HS-27A (cell line): ENCODE results near the gene KLHL15.
"Not testable (repeated sequence)": the region's sequence is repeated elsewhere in the genome, so short reads cannot be mapped to it uniquely, and the experiment has no call there.

Experiments
- DNase-seq: peaks from one replicate; pipeline ENCODE4 v3.0.0-alpha.2; 2012; ENCODE audit warnings: low read depth, missing footprints

The KLHL15 gene, protein sequence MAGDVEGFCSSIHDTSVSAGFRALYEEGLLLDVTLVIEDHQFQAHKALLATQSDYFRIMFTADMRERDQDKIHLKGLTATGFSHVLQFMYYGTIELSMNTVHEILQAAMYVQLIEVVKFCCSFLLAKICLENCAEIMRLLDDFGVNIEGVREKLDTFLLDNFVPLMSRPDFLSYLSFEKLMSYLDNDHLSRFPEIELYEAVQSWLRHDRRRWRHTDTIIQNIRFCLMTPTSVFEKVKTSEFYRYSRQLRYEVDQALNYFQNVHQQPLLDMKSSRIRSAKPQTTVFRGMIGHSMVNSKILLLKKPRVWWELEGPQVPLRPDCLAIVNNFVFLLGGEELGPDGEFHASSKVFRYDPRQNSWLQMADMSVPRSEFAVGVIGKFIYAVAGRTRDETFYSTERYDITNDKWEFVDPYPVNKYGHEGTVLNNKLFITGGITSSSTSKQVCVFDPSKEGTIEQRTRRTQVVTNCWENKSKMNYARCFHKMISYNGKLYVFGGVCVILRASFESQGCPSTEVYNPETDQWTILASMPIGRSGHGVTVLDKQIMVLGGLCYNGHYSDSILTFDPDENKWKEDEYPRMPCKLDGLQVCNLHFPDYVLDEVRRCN

GRCh38 chrX:24027086-24027485, at the start of gene KLHL15:
Gene KLHL15, minus strand, starts transcription at chrX:24027186. Its CDS starts 20,493 bp downstream, at chrX:24006693.
- no peak for DNase-seq

- no peak for DNase-seq
Observed at GRCh38 chrX:24069877-24070276, 42.9 kb upstream of the KLHL15 start.

DNA sequence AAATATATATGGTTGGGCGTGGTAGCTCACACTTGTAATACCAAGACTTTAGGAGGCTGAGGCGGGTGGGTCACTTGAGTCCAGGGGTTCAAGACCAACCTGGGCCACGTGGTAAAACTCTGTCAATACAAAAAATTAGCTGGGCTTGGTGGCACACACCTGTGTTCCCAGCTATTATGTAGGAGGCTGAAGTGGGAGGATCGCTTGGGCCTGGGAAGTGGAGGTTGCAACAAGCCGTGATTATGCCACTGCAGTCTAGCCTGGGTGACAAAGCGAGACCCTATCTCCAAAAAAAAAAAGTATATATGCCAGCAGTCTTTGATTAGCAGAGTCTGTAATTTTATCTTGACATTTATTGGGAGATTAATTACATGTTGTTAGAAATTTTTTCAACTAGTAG, 36.5 kb upstream of the KLHL15 start:
- DNase-seq: no peak

DNA sequence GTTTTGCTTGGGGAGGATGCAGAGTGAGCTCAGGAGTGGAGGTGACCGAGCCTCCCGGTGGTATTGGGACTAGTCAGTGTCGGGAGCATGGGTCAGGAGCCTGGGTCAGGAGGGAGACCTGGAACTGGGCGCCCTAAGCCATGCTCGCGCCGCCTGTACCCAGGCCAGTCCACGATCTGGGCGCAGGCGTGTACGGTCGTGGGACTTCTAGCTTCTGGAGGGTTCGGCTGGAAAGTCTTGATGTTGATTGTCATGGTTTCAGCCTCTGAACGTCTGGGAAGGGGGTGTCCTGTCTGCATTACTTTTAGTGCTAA, 28.0 kb upstream of the KLHL15 start:
- no peak for DNase-seq

DNA sequence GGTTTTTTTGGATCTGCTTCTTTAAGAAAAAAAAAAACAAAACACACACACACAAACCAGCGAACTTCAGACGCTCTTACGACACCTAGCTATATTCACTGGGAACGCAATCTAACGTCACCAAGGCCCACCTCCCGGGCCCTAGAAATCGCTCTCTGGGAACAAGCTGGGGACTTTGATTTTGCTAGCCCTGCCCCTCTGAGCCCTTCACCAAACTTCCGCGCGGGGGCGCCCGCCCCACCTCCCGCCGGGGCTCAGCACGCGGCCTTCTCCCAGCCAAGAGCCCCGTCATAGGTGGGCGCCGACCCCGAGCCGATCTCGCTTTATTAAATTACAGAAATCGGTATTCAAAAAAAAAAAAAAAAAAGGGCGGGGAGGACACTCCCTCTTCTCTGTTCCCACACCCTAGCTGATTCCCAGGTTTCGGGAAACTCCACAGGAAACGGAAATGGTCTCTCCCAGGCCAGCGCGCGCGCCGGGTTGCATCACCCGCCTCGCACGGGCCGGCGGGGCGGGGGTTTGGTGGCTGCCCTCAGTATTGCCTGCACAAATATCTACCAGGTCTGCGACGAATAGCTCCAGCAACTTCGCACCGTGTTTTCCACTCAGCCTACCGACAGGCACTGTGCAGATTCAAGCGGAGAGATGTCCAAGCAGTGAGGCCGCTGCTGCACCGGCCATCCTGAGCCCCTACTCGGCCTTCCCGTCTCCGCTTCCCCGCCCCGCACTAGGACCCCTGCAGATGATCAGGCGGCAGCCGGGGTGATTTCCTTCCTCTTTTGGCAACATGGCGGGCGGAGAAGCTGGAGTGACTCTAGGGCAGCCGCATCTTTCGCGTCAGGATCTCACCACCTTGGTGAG, 27.4 kb upstream of the KLHL15 start, which contains the start of gene EIF2S3:
Gene EIF2S3 (plus strand): TSS at position 775 of the 861 bp plus-strand sequence. CDS start 13 bp downstream, at position 788.
- DNase-seq: peak; percentile 64

DNA sequence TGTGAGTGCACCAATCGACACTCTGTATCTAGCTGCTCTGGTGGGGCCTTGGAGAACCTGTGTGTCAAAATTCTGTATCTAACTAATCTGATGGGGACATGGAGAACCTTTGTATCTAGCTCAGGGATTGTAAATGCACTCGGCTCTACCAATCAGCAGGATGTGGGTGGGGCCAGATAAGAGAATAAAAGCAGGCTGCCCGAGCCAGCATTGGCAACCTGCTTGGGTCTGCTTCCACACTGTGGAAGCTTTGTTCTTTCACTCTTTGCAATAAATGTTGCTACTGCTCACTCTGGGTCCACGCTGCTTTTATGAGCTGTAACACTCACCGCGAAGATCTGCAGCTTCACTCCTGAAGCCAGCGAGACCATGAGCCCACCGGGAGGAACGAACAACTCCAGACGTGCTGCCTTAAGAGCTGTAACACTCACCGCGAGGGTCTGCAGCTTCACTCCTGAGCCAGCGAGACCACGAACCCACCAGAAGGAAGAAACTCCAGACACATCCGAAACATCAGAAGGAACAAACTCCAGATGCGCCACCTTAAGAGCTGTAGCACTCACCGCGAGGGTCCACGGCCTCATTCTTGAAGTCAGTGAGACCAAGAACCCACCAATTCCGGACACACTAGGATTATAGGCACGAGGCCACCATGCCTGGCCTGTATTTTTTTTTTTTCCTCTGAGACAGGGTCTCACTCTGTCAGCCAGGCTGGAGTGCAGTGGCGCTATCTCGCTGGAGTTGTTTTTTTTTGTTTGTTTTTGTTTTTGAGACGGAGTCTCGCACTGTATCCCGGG, 23.7 kb upstream of the KLHL15 start:
- DNase-seq: not testable (repeated sequence)

GRCh38 chrX:24049643-24050042, 22.7 kb upstream of the KLHL15 start:
- DNase-seq: not testable (repeated sequence)

DNA sequence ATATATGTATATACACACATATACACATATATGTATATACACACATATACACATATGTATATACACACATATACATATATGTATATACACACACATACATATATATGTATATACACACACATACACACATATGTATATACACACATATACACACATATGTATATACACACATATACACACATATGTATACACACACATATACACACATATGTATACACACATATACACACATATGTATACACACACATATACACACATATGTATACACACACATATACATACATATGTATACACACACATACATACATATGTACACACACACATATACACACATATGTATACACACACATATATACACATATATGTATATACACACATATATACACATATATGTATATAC, 19.1 kb upstream of the KLHL15 start:
- DNase-seq: not testable (repeated sequence)

DNA sequence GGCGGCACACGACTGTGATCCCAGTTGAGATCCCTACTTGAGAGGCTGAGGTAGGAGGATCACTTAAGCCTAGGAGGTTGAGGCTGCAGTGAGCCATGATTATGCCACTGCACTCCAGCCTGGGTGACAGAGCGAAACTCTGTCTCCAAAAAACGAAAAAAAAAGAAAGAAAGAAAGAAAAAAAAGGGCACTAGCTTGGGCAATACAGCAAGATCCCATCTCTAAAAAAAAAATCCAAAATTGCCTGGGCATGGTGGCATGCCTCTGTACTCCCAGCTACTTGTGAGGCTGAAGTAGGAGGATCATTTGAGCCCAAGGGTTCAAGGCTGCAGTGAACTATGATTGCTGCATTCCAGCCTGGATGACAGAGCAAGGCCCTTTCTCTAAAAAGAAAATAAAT, 10.7 kb upstream of the KLHL15 start:
- no peak for DNase-seq

GRCh38 chrX:24034485-24034884, 7.5 kb upstream of the KLHL15 start:
- DNase-seq: no peak

DNA sequence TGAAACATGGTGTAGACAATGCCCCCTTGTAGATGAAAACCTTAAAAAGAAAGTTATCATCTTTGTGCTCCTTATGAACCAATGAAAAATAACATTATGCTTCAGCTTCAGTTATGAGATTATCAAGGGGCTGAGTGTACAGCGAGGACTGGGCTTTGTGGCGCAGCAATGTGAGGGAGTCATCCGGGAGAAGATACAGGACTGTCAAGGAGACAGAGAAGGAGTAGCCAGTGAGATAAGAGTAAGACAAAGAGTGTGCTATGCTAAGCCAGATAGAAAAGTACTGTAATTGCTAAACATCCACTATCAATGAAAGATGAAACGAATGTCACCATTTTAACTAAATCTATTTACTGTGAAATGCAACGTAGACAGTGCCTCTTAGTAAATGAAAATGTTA, 3.6 kb upstream of the KLHL15 start:
- no peak for DNase-seq

GRCh38 chrX:24027985-24028384, 999 bp upstream of the KLHL15 start:
- DNase-seq: no peak

- DNase-seq: no peak
Observed at GRCh38 chrX:24026432-24026831, 554 bp downstream of the KLHL15 start.

- DNase-seq: no peak
Observed at GRCh38 chrX:24025741-24026403, 1.1 kb downstream of the KLHL15 start.

DNA sequence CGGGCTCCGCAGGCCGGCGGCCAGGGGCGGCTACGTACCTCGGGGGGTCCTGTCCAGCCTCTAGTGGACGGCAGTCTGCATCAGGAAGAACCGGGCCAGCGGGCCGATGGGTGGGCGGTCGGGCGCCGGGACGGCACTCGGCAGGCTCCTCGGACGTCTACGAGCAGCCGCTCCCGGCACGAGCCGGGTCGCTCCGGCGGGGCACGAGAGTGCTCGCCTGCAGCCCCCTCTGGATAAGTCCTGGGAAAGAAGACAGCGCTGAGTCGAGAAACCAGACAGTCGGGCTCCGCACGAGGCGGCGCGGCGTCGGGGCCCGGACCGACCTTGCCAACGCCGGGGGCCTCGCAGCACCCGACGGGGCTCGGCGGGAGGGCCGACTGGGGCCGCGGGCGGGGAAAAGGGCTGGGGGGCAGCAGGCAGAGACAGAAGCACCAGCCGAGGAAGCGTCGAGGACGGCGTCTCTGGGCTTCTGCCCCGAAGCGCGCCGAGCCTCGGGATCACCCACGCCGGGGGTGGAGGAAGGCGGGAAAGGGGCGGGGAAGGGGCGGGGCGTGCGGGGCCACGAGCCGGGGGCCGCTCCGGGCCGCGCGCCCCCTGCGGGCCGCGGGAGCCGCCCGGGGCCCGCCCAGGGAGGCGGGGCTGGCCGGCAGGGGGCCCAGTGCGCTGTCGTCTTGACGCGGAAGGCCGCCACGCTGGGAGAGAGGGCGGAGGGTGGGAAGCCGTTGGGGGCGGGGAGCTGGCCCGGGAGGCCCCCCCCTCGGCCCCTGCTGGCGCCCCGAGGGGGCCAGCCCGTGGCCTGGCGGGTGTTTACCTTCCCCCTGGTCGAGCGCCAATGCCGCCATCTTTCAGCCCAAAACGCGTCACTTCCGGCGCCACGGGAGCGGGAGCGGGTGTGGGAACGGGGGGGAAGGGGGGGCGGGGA, 1.9 kb downstream of the KLHL15 start:
- peak; percentile 48 for DNase-seq

DNA sequence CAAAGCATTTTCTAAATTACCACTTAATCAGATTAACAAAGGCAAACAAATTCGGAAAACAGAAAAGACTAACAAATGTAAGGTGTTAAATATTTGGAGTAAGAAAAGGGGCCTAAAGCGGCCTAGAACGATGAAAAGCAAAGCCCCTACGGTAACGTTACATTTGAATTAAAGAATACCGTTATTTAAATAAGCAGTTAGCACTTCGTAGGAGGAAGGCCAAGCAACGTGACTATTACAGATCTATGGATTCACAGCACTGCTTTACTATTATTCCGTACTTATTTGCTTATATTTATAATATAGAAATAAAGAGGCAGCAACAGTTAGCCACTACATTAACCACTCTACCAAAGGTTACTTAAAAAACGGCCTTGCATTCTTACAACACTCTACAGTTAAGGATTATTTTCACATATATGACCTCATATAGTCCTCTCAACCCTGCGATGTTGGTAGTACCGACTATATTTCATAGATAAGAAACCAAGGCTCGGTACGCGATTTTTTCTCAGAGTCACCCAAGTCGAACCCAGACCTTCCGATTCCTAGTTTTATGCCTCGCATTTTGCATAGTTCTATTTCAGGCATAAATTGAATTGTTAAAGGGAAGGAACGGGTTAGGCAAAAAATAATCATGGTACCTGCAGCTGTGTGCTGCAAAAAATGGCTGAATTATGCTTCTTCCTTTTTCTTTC, 2.9 kb downstream of the KLHL15 start:
- no peak for DNase-seq

DNA sequence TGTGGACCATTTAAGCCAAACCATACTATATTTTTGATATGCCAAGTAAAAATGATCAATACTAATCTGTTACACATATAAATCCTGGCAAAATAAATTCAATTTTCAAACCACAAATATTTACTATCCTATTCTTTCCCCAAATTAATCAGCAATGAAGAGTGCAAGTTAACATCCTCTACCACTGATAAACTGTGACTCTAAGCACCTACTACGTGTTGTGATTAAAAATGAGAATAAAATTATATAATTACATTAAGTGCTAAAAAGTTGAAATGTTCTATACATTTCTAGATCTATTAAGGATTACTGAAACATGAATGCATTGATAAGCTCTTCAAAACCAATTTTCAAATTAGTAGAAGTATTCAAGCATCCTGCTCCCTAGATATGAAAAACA, 3.4 kb downstream of the KLHL15 start:
- no peak for DNase-seq

- no peak for DNase-seq
Observed at GRCh38 chrX:24020306-24020876, 6.6 kb downstream of the KLHL15 start.

DNA sequence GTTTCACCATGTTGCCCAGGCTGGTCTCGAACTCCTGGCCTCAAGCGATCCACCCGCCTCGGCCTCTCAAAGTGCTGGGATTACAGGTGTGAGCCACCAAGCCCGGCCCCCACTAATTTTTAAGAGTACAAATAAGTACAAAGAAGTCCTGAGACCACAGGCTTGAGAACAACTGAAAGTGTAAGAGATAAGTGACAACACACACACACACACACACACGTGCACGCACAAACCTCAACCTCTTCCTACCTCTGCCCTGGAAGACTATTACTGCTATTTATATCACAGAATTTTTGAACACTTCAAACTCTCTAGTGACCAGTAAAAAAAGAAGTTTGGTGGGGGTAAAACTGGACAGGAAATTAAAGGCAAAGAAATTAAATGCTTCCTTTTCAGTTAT, 7.5 kb downstream of the KLHL15 start:
- no peak for DNase-seq
